Parathyroid adenoma (tissue), 2 donors: Measurements from ENCODE around the gene CGB3.

Source experiments
- H2AFZ ChIP-seq: fragments of 300-600 bp; sonication (generic); one replicate; pipeline ENCODE4 v1.7.0; 2017; ENCODE audit warnings: antibody characterized with exemption, mild to moderate bottlenecking
- H3K27ac ChIP-seq: fragments of 300-600 bp; sonication (generic); one replicate; pipeline ENCODE4 v1.7.0; 2017
- H3K27me3 ChIP-seq: fragments of 300-600 bp; sonication (generic); one replicate; pipeline ENCODE4 v1.7.0; 2017; ENCODE audit warnings: low read length; ENCODE audit not compliant: control insufficient read depth, insufficient read depth
- H3K36me3 ChIP-seq: fragments of 300-600 bp; sonication (generic); one replicate; pipeline ENCODE4 v1.7.0; 2017; ENCODE audit warnings: low read length; ENCODE audit not compliant: control insufficient read depth, insufficient read depth
- H3K4me1 ChIP-seq: fragments of 300-600 bp; sonication (generic); one replicate; pipeline ENCODE4 v1.7.0; 2017; ENCODE audit warnings: control low read depth
- H3K4me2 ChIP-seq: fragments of 300-600 bp; sonication (generic); one replicate; pipeline ENCODE4 v1.7.0; 2017; ENCODE audit warnings: low read length
- H3K4me3 ChIP-seq: fragments of 300-600 bp; sonication (generic); one replicate; pipeline ENCODE4 v1.7.0; 2017; ENCODE audit warnings: low read depth, low read length
- H3K79me2 ChIP-seq: fragments of 300-600 bp; sonication (generic); one replicate; pipeline ENCODE4 v1.7.0; 2017; ENCODE audit warnings: control low read depth
- H3K9ac ChIP-seq: fragments of 300-600 bp; sonication (generic); one replicate; pipeline ENCODE4 v1.7.0; 2017; ENCODE audit warnings: mild to moderate bottlenecking
- H3K9me3 ChIP-seq: fragments of 300-600 bp; sonication (generic); one replicate; pipeline ENCODE4 v1.7.0; 2017; ENCODE audit warnings: low read length; ENCODE audit not compliant: control insufficient read depth
- CTCF ChIP-seq: fragments of 300-600 bp; sonication (generic); IDR thresholded peaks from one replicate; pipeline ENCODE4 v1.7.0; 2017; ENCODE audit warnings: antibody characterized with exemption, mild to moderate bottlenecking
- donor health status: primary hyperparathyroidism.

CGB3 gene

GRCh38 chr19:48994035-48994386, 30.1 kb downstream of the CGB3 start:
- Histone ChIP-seq H3K4me1 (no peaks in the 10 kb centered on the region), H3K36me3 (no peaks in the 10 kb centered on the region), H2AFZ (peak overlapping the region; percentile 84), H3K27ac (peak overlapping the region; percentile 88), H3K4me2 (peak overlapping the region; percentile 96), H3K9ac (no peak overlapping the region), H3K9me3 (no peaks in the 10 kb centered on the region), H3K27me3 (no peaks in the 10 kb centered on the region), H3K79me2 (peaks cover 20% of the 10 kb centered on the region), H3K4me3 (peak overlapping the region; percentile 88)
- TF ChIP-seq CTCF: no peak

- no peaks in the 10 kb centered on the region for H3K9me3 ChIP-seq
- no peaks in the 10 kb centered on the region for H3K4me1 ChIP-seq
- H3K36me3 ChIP-seq: no peaks in the 10 kb centered on the region
- H3K27ac ChIP-seq: peak within 1 kb of the TSS; percentile 88
- H3K4me3 ChIP-seq: peak within 1 kb of the TSS; percentile 88
- H3K9ac ChIP-seq: peak within 1 kb of the TSS; percentile 61
- peak; percentile 100 for TF ChIP-seq CTCF
- peak within 1 kb of the TSS; percentile 96 for H3K4me2 ChIP-seq
- peak within 1 kb of the TSS; percentile 84 for H2AFZ ChIP-seq
- H3K79me2 ChIP-seq: peaks cover 20% of the 10 kb centered on the region
- no peaks in the 10 kb centered on the region for H3K27me3 ChIP-seq
These were observed 30.7 kb downstream of the CGB3 start, which contains the start of the genes GYS1 and RUVBL2 for GRCh38 chr19:48993175-48994034. Gene GYS1 (minus strand): TSS chr19:48993309. CDS start chr19:48993112, 197 bp downstream. Gene RUVBL2 (plus strand): TSS chr19:48993887. CDS start chr19:48993912, 25 bp downstream.

GRCh38 chr19:48992581-48993174, 31.5 kb downstream of the CGB3 start:
- Histone ChIP-seq H3K4me1 (no peaks in the 10 kb centered on the region), H3K9ac (peak overlapping the region; percentile 61), H3K4me3 (peak overlapping the region; percentile 88), H3K9me3 (no peaks in the 10 kb centered on the region), H3K27ac (peak overlapping the region; percentile 88), H3K79me2 (peaks cover 16% of the 10 kb centered on the region), H3K27me3 (no peaks in the 10 kb centered on the region), H3K36me3 (no peaks in the 10 kb centered on the region), H2AFZ (peak overlapping the region; percentile 84), H3K4me2 (peak overlapping the region; percentile 96)
- TF ChIP-seq CTCF: no peak

- Histone ChIP-seq H3K36me3 (no peaks in the 10 kb centered on the region), H3K27me3 (no peaks in the 10 kb centered on the region), H3K9me3 (no peaks in the 10 kb centered on the region), H3K79me2 (peaks cover 16% of the 10 kb centered on the region), H3K4me2 (peak overlapping the region; percentile 96), H3K4me1 (no peaks in the 10 kb centered on the region), H3K4me3 (peak overlapping the region; percentile 88), H2AFZ (peak overlapping the region; percentile 84), H3K27ac (peak overlapping the region; percentile 88), H3K9ac (peak overlapping the region; percentile 61)
- TF ChIP-seq CTCF: no peak
These were observed 32.1 kb downstream of the CGB3 start for GRCh38 chr19:48991873-48992580.
